Suprapubic skin (tissue), 3 donors: ENCODE results near the gene MAFF.

Experiments used
- CTCF ChIP-seq, 2 donors: fragments of 200-600 bp in 1 of 2; fragments of 450-650 bp in 1 of 2; sonication (generic) in 1 of 2; IDR thresholded peaks; one replicate each; pipeline ENCODE4 v1.5.1; 2016 to 2019; ENCODE audit warnings: antibody characterized with exemption in 2 of 2, mild to moderate bottlenecking in 1 of 2, moderate library complexity in 1 of 2
- EP300 ChIP-seq: sonication (generic); formaldehyde crosslinking; IDR thresholded peaks from one replicate; pipeline ENCODE4 v1.6.1; 2017; ENCODE audit warnings: antibody characterized with exemption

GRCh38 chr22:38220653-38221386 lies 19.0 kb downstream of the MAFF start:
- no peak for TF ChIP-seq CTCF (IDR thresholded peaks at IDR 0.05)
- TF ChIP-seq EP300: no peak
